ENCODE results near the gene NACC2.

Gene NACC2

DNA sequence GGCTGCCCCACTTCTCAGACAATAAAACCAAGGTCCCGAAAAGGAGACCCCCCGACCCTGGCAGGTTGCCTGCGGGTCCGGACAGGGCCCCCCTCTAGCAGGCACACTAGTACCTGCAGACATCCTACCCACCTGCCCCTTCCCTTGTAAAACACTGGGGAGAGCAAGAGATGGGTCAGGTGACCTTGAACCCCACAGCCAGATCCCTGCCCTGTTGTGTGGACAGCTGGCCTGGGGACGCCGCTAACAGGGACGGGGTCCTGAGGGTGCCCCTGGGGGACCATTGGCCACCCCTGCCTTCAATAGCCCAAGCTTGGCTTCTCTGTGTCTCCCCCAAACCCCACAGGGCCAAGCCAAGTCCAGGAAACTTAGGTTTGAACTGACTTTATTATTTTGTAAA, 88.9 kb downstream of the NACC2 start:
- TF ChIP-seq EZH2phosphoT487 (IDR thresholded peaks at IDR 0.05; ENCODE audit: low read depth), result no peak
- TF ChIP-seq CTCF (IDR thresholded peaks at IDR 0.05; ENCODE audit: low read depth, low read length), result no peak
- no peaks in the 10 kb centered on the region for H3K27me3 ChIP-seq (ENCODE audit: low read depth, low read length)
- H2AFZ ChIP-seq (ENCODE audit: low read depth, low read length), result no peak overlapping the region
- H3K79me2 ChIP-seq (ENCODE audit: low read length), result no peaks in the 10 kb centered on the region
- no peak overlapping the region for H3K27ac ChIP-seq (ENCODE audit: low read length)
- no peak overlapping the region for H3K9ac ChIP-seq (ENCODE audit: low read length)
- no peak overlapping the region for H3K4me3 ChIP-seq (ENCODE audit: low read length)
- H4K20me1 ChIP-seq (ENCODE audit: insufficient read depth, low read length), result no peaks in the 10 kb centered on the region
- H3K36me3 ChIP-seq (replicated peaks; ENCODE audit: low read depth, low read length), result no peaks in the 10 kb centered on the region
- H3K9me3 ChIP-seq (ENCODE audit: insufficient read depth, low read length), result no peaks in the 10 kb centered on the region
- no peaks in the 10 kb centered on the region for H3K4me1 ChIP-seq (ENCODE audit: low read length)
- H3K4me2 ChIP-seq (ENCODE audit: low read length), result no peak overlapping the region

DNA sequence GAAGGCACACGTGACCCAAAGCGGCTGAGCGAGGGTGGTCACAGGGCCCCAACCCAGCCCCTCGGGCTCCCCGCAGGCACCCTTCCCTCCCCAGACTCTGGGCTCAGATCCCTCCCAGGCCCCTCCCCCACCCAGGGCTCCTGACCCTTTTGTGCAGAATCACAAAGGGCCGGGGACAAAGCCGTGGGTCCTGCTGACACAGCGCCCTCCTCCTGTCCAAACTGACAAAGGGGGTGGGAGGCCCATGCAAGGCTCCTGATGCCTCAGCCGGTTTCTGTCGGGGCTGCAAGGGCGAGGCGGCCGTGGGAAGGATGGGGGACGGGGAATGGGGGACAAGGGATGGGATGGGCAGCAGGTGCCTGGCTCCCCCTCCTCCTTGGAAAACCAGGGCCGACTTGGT, 90.4 kb downstream of the NACC2 start:
- no peaks in the 10 kb centered on the region for H3K36me3 ChIP-seq (replicated peaks; ENCODE audit: low read depth, low read length)
- H3K9me3 ChIP-seq (ENCODE audit: insufficient read depth, low read length), result no peaks in the 10 kb centered on the region
- no peak overlapping the region for H3K4me2 ChIP-seq (ENCODE audit: low read length)
- H3K4me3 ChIP-seq (ENCODE audit: low read length), result no peak overlapping the region
- TF ChIP-seq CTCF (IDR thresholded peaks at IDR 0.05; ENCODE audit: low read depth, low read length) (no peak), EZH2phosphoT487 (IDR thresholded peaks at IDR 0.05; ENCODE audit: low read depth) (no peak)
- H3K4me1 ChIP-seq (ENCODE audit: low read length), result no peaks in the 10 kb centered on the region
- no peak overlapping the region for H3K27ac ChIP-seq (ENCODE audit: low read length)
- no peaks in the 10 kb centered on the region for H3K79me2 ChIP-seq (ENCODE audit: low read length)
- no peak overlapping the region for H2AFZ ChIP-seq (ENCODE audit: low read depth, low read length)
- no peaks in the 10 kb centered on the region for H3K27me3 ChIP-seq (ENCODE audit: low read depth, low read length)
- no peak overlapping the region for H3K9ac ChIP-seq (ENCODE audit: low read length)
- H4K20me1 ChIP-seq (ENCODE audit: insufficient read depth, low read length), result no peaks in the 10 kb centered on the region

DNA sequence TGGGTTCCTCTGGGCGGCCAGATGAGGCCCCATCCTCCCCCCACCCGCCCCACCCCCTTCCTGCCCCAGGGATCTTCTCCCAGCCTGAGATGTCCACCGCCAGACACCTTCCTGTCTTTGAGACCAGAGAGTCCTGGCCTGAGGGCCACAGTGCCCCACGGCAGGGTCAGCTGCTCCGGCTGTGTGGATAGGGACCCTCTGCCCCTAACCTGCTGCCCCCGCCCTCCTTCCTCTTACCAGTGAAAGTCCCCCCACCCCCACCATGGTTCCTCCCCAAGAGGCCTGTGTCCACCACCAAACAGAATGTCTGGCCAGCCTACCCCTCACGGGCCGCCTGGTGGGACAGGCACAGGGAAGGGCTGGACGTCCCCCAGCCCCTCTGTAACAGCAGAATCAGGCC, 90.9 kb downstream of the NACC2 start:
- no peak overlapping the region for H3K4me2 ChIP-seq (ENCODE audit: low read length)

GRCh38 chr9:136003411-136004218, 91.5 kb downstream of the NACC2 start:
- Histone ChIP-seq H3K36me3 (replicated peaks; ENCODE audit: low read depth, low read length) (no peaks in the 10 kb centered on the region), H3K79me2 (ENCODE audit: low read length) (no peaks in the 10 kb centered on the region), H4K20me1 (ENCODE audit: insufficient read depth, low read length) (no peaks in the 10 kb centered on the region), H3K9me3 (ENCODE audit: insufficient read depth, low read length) (no peaks in the 10 kb centered on the region), H3K27ac (ENCODE audit: low read length) (no peak overlapping the region), H3K4me1 (ENCODE audit: low read length) (no peaks in the 10 kb centered on the region), H3K27me3 (ENCODE audit: low read depth, low read length) (no peaks in the 10 kb centered on the region), H3K4me3 (ENCODE audit: low read length) (no peak overlapping the region), H2AFZ (ENCODE audit: low read depth, low read length) (no peak overlapping the region), H3K9ac (ENCODE audit: low read length) (no peak overlapping the region), H3K4me2 (ENCODE audit: low read length) (no peak overlapping the region)
- TF ChIP-seq EZH2phosphoT487 (IDR thresholded peaks at IDR 0.05; ENCODE audit: low read depth), result no peak
- TF ChIP-seq CTCF (IDR thresholded peaks at IDR 0.05; ENCODE audit: low read depth, low read length), result no peak

More for the DNA sequence above, 90.9 kb downstream of the NACC2 start:
- Histone ChIP-seq H3K4me1 (ENCODE audit: low read length) (no peaks in the 10 kb centered on the region), H3K4me3 (ENCODE audit: low read length) (no peak overlapping the region), H3K9ac (ENCODE audit: low read length) (no peak overlapping the region), H3K9me3 (ENCODE audit: insufficient read depth, low read length) (no peaks in the 10 kb centered on the region), H2AFZ (ENCODE audit: low read depth, low read length) (no peak overlapping the region), H3K27ac (ENCODE audit: low read length) (no peak overlapping the region), H3K27me3 (ENCODE audit: low read depth, low read length) (no peaks in the 10 kb centered on the region), H4K20me1 (ENCODE audit: insufficient read depth, low read length) (no peaks in the 10 kb centered on the region), H3K79me2 (ENCODE audit: low read length) (no peaks in the 10 kb centered on the region), H3K36me3 (replicated peaks; ENCODE audit: low read depth, low read length) (no peaks in the 10 kb centered on the region)
- TF ChIP-seq CTCF (IDR thresholded peaks at IDR 0.05; ENCODE audit: low read depth, low read length), result no peak
- no peak for TF ChIP-seq EZH2phosphoT487 (IDR thresholded peaks at IDR 0.05; ENCODE audit: low read depth)

All from OCI-LY3 (cell line).